SU-DHL-6 (cell line): Measurements from ENCODE around the gene KCNK1.

ENCODE experiments used
- CTCF ChIP-seq: fragments of 200-600 bp; sonication (generic); IDR thresholded peaks from one replicate; pipeline ENCODE4 v1.5.1; 2017; ENCODE audit warnings: antibody characterized with exemption, mild to moderate bottlenecking, low read length, moderate library complexity; ENCODE audit not compliant: insufficient read depth, poor library complexity, severe bottlenecking
- EZH2phosphoT487 ChIP-seq: fragments of 200-600 bp; sonication (generic), shearing (Covaris generic); conservative IDR thresholded peaks from 2 replicates; pipeline ENCODE4 v1.6.1; 2018; ENCODE audit warnings: mild to moderate bottlenecking, antibody characterized with exemption, low read length, moderate library complexity, mixed read lengths

- TF ChIP-seq CTCF (no peak), EZH2phosphoT487 (no peak)
Observed at GRCh38 chr1:233718057-233718456, 104.2 kb downstream of the KCNK1 start.
